ENCODE data around the gene CNKSR2.

GRCh38 chrX:21674430-21675186, 300.4 kb downstream of the CNKSR2 start:
- TF ChIP-seq EZH2phosphoT487 (conservative IDR thresholded peaks at IDR 0.05; ENCODE audit: low read length) (no peak), CTCF (IDR thresholded peaks at IDR 0.05; ENCODE audit: insufficient read depth, low read length, poor library complexity, severe bottlenecking) (no peak)

Measured in SU-DHL-6 (cell line).